Keratinocyte (primary cell): Measurements from ENCODE around the gene PFKFB3. TPM values are rescaled to one million over a fixed set of nuclear protein-coding genes. Genes with fewer than 3 reads are reported as not detected.
"Not testable (repeated sequence)": the region's sequence is repeated elsewhere in the genome, so short reads cannot be mapped to it uniquely, and the experiment has no call there.

Experiments used
- DNase-seq: peaks from one replicate; pipeline ENCODE4 v3.0.0-alpha.2; 2011; ENCODE audit warnings: low read depth, missing footprints, low spot score
- FAIRE-seq: peaks from 2 replicates; lab custom pipeline; 2011; peaks lifted over from hg19 to GRCh38; lab: Jason Lieb, UNC
- H2AFZ ChIP-seq: 2 replicates; pipeline ENCODE4 v1.6.0; 2012; ENCODE audit warnings: low read length, control low read depth, inconsistent platforms; ENCODE audit not compliant: control insufficient read depth
- H3K27ac ChIP-seq: 2 replicates; pipeline ENCODE4 v1.5.1; 2011; ENCODE audit warnings: low read length; ENCODE audit not compliant: control insufficient read depth, insufficient read depth
- H3K27me3 ChIP-seq: 3 replicates; pipeline ENCODE4 v1.6.0; 2011; ENCODE audit warnings: low read length; ENCODE audit not compliant: control insufficient read depth, insufficient read depth; ENCODE audit errors: extremely low read depth
- H3K36me3 ChIP-seq, 2 experiments: 2 replicates in 1 of 2; 3 replicates in 1 of 2; pipeline ENCODE4 v1.5.1; 2011; ENCODE audit warnings: low read length in 2 of 2, mild to moderate bottlenecking in 1 of 2; ENCODE audit not compliant: control insufficient read depth in 2 of 2, insufficient read depth in 2 of 2; ENCODE audit errors: extremely low read depth in 1 of 2
- H3K4me1 ChIP-seq: 3 replicates; pipeline ENCODE4 v1.5.1; 2011; ENCODE audit warnings: low read length; ENCODE audit not compliant: control insufficient read depth, insufficient read depth; ENCODE audit errors: extremely low read depth
- H3K4me2 ChIP-seq: 3 replicates; pipeline ENCODE4 v1.6.0; 2011; ENCODE audit warnings: low read depth, low read length; ENCODE audit not compliant: control insufficient read depth, insufficient read depth; ENCODE audit errors: extremely low read depth
- H3K4me3 ChIP-seq, 3 experiments: fragments of 200-600 bp in 1 of 3; sonication (generic) in 1 of 3; 2 replicates in 2 of 3; 3 replicates in 1 of 3; pipeline ENCODE4 v1.5.1; 2011 to 2016; ENCODE audit warnings: low read length in 3 of 3, mild to moderate bottlenecking in 3 of 3, control low read depth in 2 of 3, inconsistent platforms in 1 of 3, low read depth in 1 of 3, mixed read lengths in 1 of 3, mixed run types in 1 of 3, moderate library complexity in 1 of 3; ENCODE audit not compliant: control insufficient read depth in 2 of 3, insufficient read depth in 2 of 3; ENCODE audit errors: extremely low read depth in 1 of 3
- H3K79me2 ChIP-seq: 2 replicates; pipeline ENCODE4 v1.6.0; 2012; ENCODE audit warnings: low read length; ENCODE audit not compliant: control insufficient read depth, insufficient read depth
- H3K9ac ChIP-seq: 3 replicates; pipeline ENCODE4 v1.6.0; 2011; ENCODE audit warnings: low read length; ENCODE audit not compliant: control insufficient read depth, insufficient read depth; ENCODE audit errors: extremely low read depth
- H3K9me1 ChIP-seq: 3 replicates; pipeline ENCODE4 v1.6.0; 2011; ENCODE audit warnings: low read length; ENCODE audit not compliant: control insufficient read depth, insufficient read depth; ENCODE audit errors: extremely low read depth
- H3K9me3 ChIP-seq: 2 replicates; pipeline ENCODE4 v1.5.1; 2012; ENCODE audit warnings: low read depth, low read length; ENCODE audit not compliant: control insufficient read depth
- H4K20me1 ChIP-seq: 3 replicates; pipeline ENCODE4 v1.6.0; 2011; ENCODE audit warnings: low read length; ENCODE audit not compliant: control insufficient read depth, insufficient read depth; ENCODE audit errors: extremely low read depth
- CTCF ChIP-seq, 3 experiments: IDR thresholded peaks in 1 of 3; conservative IDR thresholded peaks in 1 of 3; optimal IDR thresholded peaks in 1 of 3; 2 replicates in 2 of 3; 3 replicates in 1 of 3; pipeline versions ENCODE3 to v1.5.1; 2011; ENCODE audit warnings: low read length in 3 of 3, mild to moderate bottlenecking in 3 of 3, moderate library complexity in 2 of 3, control low read depth in 1 of 3, inconsistent platforms in 1 of 3; ENCODE audit not compliant: insufficient read depth in 2 of 3; ENCODE audit errors: extremely low read depth in 1 of 3
- EZH2 ChIP-seq: IDR thresholded peaks from one replicate; pipeline ENCODE4 v1.6.1; 2012; ENCODE audit warnings: inconsistent platforms, mild to moderate bottlenecking, low read length, moderate library complexity
- dilution Hi-C: fragments of 300-500 bp; cut with MboI; formaldehyde crosslinking; loops from one replicate; pipeline ENCODE4 v1.7.0; 2020; ENCODE audit warnings: low sequenced_read_pairs; ENCODE audit not compliant: extremely low pct_ligation_motif_present
- polyA plus RNA-seq, 5 experiments: library from polyadenylated mRNA; depleted of rRNA in 3 of 5; stranded (reverse) in 3 of 5; stranded (forward) in 1 of 5; unstranded in 1 of 5; fragments of >200 nt; gene quantifications; 1 replicate in 1 of 5; 2 replicates in 3 of 5; 3 replicates in 1 of 5; pipeline versions ENCODE4 v1.2.1 to v1.2.3, GENCODE V29; 2011 to 2012; ENCODE audit warnings: missing spikeins in 2 of 5, low read depth in 1 of 5, low replicate concordance in 1 of 5

The PFKFB3 gene
- polyA plus RNA-seq, 1 donor (not counting 4 experiments of a cell fraction or from before 2014, with no cell fraction given), result 18.6 TPM

GRCh38 chr10:6237199-6237530 is 34.4 kb downstream of the PFKFB3 start:
- Histone ChIP-seq H3K79me2 (no peaks in the 10 kb centered on the region), H3K27ac (no peak overlapping the region)

GRCh38 chr10:6238587-6239212 is 36.0 kb downstream of the PFKFB3 start:
- FAIRE-seq, result not testable (repeated sequence)
- Histone ChIP-seq H3K4me1 (peaks cover 10% of the 10 kb centered on the region), H3K27ac (peak overlapping the region; percentile 34)

More at GRCh38 chr10:6237199-6237530, 34.4 kb downstream of the PFKFB3 start:
- Histone ChIP-seq H2AFZ (no peak overlapping the region), H3K4me3 (no peak overlapping the region), H4K20me1 (no peaks in the 10 kb centered on the region), H3K4me1 (peaks cover 10% of the 10 kb centered on the region), H3K27me3 (no peaks in the 10 kb centered on the region), H3K9me3 (no peaks in the 10 kb centered on the region), H3K4me2 (no peak overlapping the region), H3K36me3 (peaks cover 11 to 13% of the 10 kb centered on the region in 2 experiments), H3K9me1 (no peaks in the 10 kb centered on the region), H3K9ac (no peak overlapping the region)
- DNase-seq (no peak), FAIRE-seq (no peak)
- TF ChIP-seq CTCF (optimal IDR thresholded peaks at IDR 0.05 in 1 of 3, IDR thresholded peaks at IDR 0.05 in 1 of 3, conservative IDR thresholded peaks at IDR 0.05 in 1 of 3; ENCODE audit: extremely low read depth in 1 of 3, insufficient read depth in 2 of 3, low read length in 3 of 3) (no peak), EZH2 (no peak)
- dilution Hi-C loops, result no loop called here

More at GRCh38 chr10:6238587-6239212, 36.0 kb downstream of the PFKFB3 start:
- H3K27me3 ChIP-seq, H3K9me3 ChIP-seq, H3K9me1 ChIP-seq, H2AFZ ChIP-seq, H3K36me3 ChIP-seq, H3K4me3 ChIP-seq, dilution Hi-C loops, H3K9ac ChIP-seq, H4K20me1 ChIP-seq, H3K79me2 ChIP-seq, DNase-seq: not testable (repeated sequence)
- peak overlapping the region; percentile 30 for H3K4me2 ChIP-seq
